Measurements from ENCODE around the gene GPR3.
A peak's percentile ranks its signal among the peaks of the same experiment; 100 is the strongest.

The GPR3 gene

DNA sequence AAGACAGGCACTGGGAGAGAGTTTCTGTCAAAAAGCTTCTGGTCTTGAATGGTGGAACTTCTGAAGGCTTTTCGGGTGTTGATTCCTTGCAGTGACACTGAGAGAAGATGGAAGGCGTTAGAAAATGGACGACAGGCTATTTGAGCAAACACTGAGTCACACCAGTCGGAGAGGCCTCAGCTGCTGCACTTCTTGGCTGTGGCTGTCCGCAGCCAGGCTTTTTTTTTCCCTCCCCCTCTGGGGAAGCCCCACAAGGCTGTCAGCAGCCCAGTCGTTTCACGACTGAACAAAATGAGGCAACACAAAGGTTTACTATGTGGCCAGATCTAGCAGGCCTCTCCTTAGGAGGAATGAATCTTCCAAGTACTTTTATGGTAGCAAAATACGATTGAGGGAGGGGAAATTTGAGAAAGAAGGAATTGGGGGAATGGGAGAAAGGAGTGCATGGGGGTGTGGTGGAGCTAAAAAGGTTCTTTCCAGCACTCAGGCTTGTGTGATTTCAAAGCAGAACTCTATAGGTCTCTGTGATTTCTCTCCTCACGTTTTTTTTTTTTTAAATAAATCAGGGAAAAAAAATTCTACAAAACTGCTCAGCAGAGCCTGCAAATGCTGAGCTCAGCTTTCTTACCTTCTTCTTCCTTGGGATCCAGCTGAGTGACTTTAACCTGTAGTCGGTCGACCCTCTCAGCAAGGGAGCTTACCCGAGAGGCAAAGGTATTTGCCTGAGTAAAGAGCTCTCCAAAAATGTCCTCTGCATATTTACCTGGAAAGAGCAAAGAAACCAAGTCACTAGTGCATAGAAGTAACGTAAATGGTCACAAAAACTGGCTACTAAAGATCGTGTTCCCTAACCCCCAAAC is 26.1 kb downstream of the GPR3 start:
- Histone ChIP-seq H3K36me3 (ENCODE audit: control insufficient read depth, insufficient read depth, low read length) (peaks cover 5% of the 10 kb centered on the region), H3K27me3 (replicated peaks; ENCODE audit: control insufficient read depth, insufficient read depth, low read length) (no peaks in the 10 kb centered on the region), H3K4me3 (replicated peaks; ENCODE audit: low read depth, low read length) (no peak overlapping the region)
- DNase-seq (ENCODE audit: extremely low read depth, insufficient read length): peak; percentile 63
- TF ChIP-seq, protein P1, sequence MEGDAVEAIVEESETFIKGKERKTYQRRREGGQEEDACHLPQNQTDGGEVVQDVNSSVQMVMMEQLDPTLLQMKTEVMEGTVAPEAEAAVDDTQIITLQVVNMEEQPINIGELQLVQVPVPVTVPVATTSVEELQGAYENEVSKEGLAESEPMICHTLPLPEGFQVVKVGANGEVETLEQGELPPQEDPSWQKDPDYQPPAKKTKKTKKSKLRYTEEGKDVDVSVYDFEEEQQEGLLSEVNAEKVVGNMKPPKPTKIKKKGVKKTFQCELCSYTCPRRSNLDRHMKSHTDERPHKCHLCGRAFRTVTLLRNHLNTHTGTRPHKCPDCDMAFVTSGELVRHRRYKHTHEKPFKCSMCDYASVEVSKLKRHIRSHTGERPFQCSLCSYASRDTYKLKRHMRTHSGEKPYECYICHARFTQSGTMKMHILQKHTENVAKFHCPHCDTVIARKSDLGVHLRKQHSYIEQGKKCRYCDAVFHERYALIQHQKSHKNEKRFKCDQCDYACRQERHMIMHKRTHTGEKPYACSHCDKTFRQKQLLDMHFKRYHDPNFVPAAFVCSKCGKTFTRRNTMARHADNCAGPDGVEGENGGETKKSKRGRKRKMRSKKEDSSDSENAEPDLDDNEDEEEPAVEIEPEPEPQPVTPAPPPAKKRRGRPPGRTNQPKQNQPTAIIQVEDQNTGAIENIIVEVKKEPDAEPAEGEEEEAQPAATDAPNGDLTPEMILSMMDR (IDR thresholded peaks at IDR 0.05; ENCODE audit: insufficient read depth, low read length, poor library complexity, severe bottlenecking): no peak

DNA sequence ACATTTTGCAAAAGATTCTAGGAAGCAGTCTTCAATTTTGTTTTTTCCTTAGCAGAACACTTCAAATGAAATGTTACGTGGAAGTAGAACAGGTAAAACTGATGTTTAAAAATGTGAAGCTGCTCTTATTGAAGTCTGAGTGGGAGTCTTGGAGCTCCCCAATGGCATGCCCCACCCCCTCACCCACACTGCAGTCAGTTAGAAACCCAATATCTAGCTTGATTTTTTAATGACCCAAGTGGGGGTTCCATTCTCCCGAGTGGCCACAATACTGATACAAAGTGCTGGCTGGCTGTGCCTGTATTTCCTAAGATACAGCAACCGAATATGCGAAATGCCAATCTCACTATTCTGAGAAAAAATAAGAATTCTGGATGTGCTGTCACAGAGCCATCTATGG is 31.3 kb downstream of the GPR3 start:
- TF ChIP-seq, protein P1 (IDR thresholded peaks at IDR 0.05; ENCODE audit: insufficient read depth, low read length, poor library complexity, severe bottlenecking): no peak
- Histone ChIP-seq H3K4me3 (replicated peaks; ENCODE audit: low read depth, low read length) (no peak overlapping the region), H3K36me3 (ENCODE audit: control insufficient read depth, insufficient read depth, low read length) (peaks cover 5% of the 10 kb centered on the region), H3K27me3 (replicated peaks; ENCODE audit: control insufficient read depth, insufficient read depth, low read length) (no peaks in the 10 kb centered on the region)
- no peak for DNase-seq (ENCODE audit: extremely low read depth, insufficient read length)

DNA sequence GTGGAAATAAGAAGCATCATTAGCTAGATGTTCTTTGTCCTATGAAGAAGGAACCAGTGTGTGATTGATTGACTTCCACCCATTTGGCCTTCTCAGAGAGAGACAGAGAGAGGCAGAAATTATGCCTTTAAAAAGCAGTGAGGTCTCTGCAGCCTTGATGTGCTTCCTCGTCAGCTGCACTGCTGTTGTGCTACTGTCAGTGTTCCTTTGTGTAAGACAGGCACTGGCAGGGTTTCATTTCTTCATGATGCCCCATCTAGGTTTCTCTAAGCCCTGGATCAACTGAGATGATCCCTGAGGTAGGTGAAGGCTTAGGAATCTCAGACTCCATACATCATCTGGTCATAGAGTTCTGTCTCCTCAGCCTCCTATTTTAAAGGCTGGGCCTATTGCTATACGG is 34.9 kb downstream of the GPR3 start:
- no peak overlapping the region for H3K4me3 ChIP-seq (replicated peaks; ENCODE audit: low read depth, low read length)
- no peak for DNase-seq (ENCODE audit: extremely low read depth, insufficient read length)
- TF ChIP-seq, protein P1 (IDR thresholded peaks at IDR 0.05; ENCODE audit: insufficient read depth, low read length, poor library complexity, severe bottlenecking): no peak
- peaks cover 5% of the 10 kb centered on the region for H3K36me3 ChIP-seq (ENCODE audit: control insufficient read depth, insufficient read depth, low read length)
- H3K27me3 ChIP-seq (replicated peaks; ENCODE audit: control insufficient read depth, insufficient read depth, low read length): no peaks in the 10 kb centered on the region

DNA sequence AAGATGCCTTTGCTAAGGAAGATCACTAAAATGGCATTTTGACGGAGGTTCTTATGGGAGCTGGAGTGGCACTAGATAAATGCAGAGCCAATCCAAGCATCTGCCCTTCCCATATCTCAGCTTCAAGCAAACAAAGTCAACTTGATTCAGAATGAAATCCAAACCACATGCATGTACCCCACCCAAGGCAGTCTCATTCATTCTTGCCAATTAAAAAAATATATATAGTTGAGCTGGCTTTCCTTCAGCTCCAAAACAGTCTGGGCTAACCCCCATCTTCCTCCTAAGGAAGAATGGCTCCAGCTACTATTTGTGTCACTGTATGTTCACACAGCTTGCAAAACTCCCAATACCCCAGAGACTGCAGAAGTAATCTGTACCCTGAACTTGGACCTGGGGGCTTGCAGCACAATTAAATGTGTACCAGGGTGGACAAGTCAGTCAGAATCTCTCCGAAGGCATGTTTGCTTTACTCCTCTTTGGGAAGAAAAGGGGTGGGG is 35.4 kb downstream of the GPR3 start:
- Histone ChIP-seq H3K4me3 (replicated peaks; ENCODE audit: low read depth, low read length) (no peak overlapping the region), H3K36me3 (ENCODE audit: control insufficient read depth, insufficient read depth, low read length) (peaks cover 5% of the 10 kb centered on the region), H3K27me3 (replicated peaks; ENCODE audit: control insufficient read depth, insufficient read depth, low read length) (no peaks in the 10 kb centered on the region)
- TF ChIP-seq, protein P1 (IDR thresholded peaks at IDR 0.05; ENCODE audit: insufficient read depth, low read length, poor library complexity, severe bottlenecking): no peak
- no peak for DNase-seq (ENCODE audit: extremely low read depth, insufficient read length)

DNA sequence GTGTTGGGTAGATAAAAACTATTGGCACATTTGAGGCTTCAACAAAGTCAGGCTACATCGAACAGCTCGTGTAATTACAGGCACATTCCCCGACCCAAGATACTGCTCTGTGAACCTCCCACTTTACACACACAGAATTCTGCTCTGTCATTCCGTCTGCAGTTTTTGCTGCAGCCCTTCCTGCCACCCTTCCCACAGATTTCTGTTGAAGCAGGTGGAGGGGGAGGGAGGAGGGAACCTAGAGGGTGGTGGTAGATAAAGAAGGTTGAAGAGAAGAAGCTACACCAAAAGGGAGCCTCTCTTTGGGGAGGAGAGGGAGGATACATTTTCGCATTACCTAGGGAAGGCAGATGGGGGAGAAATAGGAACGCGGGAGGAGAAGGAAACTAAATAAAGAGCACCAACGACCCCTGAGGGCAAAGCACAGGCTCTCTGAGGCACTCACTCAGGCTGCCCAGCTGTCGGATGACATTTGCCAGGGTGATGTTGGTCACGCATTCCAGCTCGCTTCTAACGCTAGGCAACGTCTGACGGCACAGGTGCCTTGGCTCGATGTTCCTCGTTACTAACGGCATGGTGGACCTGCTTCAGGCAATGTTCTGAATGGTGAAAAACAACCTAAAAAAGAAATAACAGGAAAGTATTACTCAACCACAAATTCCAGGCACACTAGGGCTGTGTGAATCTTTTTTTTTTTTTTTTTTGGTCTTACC is 36.0 kb downstream of the GPR3 start:
- TF ChIP-seq, protein P1 (IDR thresholded peaks at IDR 0.05; ENCODE audit: insufficient read depth, low read length, poor library complexity, severe bottlenecking): no peak

More for the DNA sequence above, 36.0 kb downstream of the GPR3 start:
- no peak for DNase-seq (ENCODE audit: extremely low read depth, insufficient read length)
- Histone ChIP-seq H3K36me3 (ENCODE audit: control insufficient read depth, insufficient read depth, low read length) (peaks cover 5% of the 10 kb centered on the region), H3K27me3 (replicated peaks; ENCODE audit: control insufficient read depth, insufficient read depth, low read length) (no peaks in the 10 kb centered on the region), H3K4me3 (replicated peaks; ENCODE audit: low read depth, low read length) (no peak overlapping the region)

Data from GM06990 (cell line).